SH-SY5Y (cell line): ENCODE data around the gene SRGAP3.

Experiments
- GATA2 ChIP-seq: IDR thresholded peaks from 2 replicates; pipeline ENCODE4 v1.6.1; 2011; ENCODE audit warnings: mild to moderate bottlenecking, low read depth, low read length
- GATA3 ChIP-seq: IDR thresholded peaks from 2 replicates; pipeline ENCODE4 v1.6.1; 2011; ENCODE audit warnings: low read depth, mild to moderate bottlenecking, low read length, moderate library complexity

- no peak for TF ChIP-seq GATA2
- TF ChIP-seq GATA3: no peak
These were observed 206.4 kb downstream of the SRGAP3 start for GRCh38 chr3:9043063-9043462.
